ENCODE data around the gene LIN54. TPM values are rescaled to one million over a fixed set of nuclear protein-coding genes. Genes with fewer than 3 reads are reported as not detected.

LIN54 gene
- total and polyA plus RNA-seq, 9 of the 15 experiments (the other 6 are each of a cell fraction or from before 2014, with no cell fraction given) = 2.2 to 22.5 (median 15.8) TPM

DNA sequence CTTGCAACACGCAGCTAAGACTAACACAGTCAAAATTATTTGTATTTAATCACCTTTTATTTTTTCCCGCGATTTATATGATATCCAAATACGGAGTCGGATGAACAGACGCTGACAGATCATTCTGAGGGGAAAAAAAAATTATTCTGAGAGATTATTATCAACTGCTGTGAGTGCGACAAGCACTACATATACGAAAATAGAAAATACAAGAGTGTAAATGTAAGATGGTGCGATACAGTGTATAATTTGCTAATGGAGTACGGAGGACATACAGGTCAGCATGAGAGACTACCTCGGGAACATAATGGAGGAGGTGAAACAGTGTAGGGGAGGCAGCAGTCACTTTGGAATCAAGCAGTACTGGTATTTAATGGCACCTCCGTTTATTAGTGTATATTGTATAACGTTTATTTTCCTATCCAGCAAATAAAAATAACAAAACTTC, 2.8 kb upstream of the LIN54 start (continued):
- TF ChIP-seq, protein P1, sequence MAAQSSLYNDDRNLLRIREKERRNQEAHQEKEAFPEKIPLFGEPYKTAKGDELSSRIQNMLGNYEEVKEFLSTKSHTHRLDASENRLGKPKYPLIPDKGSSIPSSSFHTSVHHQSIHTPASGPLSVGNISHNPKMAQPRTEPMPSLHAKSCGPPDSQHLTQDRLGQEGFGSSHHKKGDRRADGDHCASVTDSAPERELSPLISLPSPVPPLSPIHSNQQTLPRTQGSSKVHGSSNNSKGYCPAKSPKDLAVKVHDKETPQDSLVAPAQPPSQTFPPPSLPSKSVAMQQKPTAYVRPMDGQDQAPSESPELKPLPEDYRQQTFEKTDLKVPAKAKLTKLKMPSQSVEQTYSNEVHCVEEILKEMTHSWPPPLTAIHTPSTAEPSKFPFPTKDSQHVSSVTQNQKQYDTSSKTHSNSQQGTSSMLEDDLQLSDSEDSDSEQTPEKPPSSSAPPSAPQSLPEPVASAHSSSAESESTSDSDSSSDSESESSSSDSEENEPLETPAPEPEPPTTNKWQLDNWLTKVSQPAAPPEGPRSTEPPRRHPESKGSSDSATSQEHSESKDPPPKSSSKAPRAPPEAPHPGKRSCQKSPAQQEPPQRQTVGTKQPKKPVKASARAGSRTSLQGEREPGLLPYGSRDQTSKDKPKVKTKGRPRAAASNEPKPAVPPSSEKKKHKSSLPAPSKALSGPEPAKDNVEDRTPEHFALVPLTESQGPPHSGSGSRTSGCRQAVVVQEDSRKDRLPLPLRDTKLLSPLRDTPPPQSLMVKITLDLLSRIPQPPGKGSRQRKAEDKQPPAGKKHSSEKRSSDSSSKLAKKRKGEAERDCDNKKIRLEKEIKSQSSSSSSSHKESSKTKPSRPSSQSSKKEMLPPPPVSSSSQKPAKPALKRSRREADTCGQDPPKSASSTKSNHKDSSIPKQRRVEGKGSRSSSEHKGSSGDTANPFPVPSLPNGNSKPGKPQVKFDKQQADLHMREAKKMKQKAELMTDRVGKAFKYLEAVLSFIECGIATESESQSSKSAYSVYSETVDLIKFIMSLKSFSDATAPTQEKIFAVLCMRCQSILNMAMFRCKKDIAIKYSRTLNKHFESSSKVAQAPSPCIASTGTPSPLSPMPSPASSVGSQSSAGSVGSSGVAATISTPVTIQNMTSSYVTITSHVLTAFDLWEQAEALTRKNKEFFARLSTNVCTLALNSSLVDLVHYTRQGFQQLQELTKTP (IDR thresholded peaks at IDR 0.05; ENCODE audit: low read depth in 1 of 2, partially characterized antibody in 2 of 2) = peak in 1 of 2 experiments; percentile 63
- TF ChIP-seq JUN (IDR thresholded peaks at IDR 0.05; ENCODE audit: borderline replicate concordance, low read depth, low read length) (no peak), JUN (CRISPR knock-in tag; IDR thresholded peaks at IDR 0.05; ENCODE audit: borderline replicate concordance) (no peak), POLR2H (tag; IDR thresholded peaks at IDR 0.05; ENCODE audit: low read depth) (peak; percentile 84), NFRKB (IDR thresholded peaks at IDR 0.05; ENCODE audit: low read depth) (peak; percentile 67), FOSL1 (tag; conservative IDR thresholded peaks at IDR 0.05) (peak; percentile 57), HDAC3 (IDR thresholded peaks at IDR 0.05; ENCODE audit: borderline replicate concordance, partially characterized antibody) (peak; percentile 47), NBN (IDR thresholded peaks at IDR 0.05; ENCODE audit: low read depth) (0 out of 2 replicates have a peak, but pooled peaks have one; percentile 14), SOX6 (IDR thresholded peaks at IDR 0.05) (peak; percentile 6; the same call in 1 of the 2 replicates), SMARCE1 (IDR thresholded peaks at IDR 0.05) (0 out of 2 replicates have a peak, but pooled peaks have one; percentile 20)
- TF ChIP-seq, protein P2, sequence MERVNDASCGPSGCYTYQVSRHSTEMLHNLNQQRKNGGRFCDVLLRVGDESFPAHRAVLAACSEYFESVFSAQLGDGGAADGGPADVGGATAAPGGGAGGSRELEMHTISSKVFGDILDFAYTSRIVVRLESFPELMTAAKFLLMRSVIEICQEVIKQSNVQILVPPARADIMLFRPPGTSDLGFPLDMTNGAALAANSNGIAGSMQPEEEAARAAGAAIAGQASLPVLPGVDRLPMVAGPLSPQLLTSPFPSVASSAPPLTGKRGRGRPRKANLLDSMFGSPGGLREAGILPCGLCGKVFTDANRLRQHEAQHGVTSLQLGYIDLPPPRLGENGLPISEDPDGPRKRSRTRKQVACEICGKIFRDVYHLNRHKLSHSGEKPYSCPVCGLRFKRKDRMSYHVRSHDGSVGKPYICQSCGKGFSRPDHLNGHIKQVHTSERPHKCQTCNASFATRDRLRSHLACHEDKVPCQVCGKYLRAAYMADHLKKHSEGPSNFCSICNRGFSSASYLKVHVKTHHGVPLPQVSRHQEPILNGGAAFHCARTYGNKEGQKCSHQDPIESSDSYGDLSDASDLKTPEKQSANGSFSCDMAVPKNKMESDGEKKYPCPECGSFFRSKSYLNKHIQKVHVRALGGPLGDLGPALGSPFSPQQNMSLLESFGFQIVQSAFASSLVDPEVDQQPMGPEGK (CRISPR knock-in tag; IDR thresholded peaks at IDR 0.05; ENCODE audit: borderline replicate concordance) = no peak
- TF ChIP-seq, protein P3, sequence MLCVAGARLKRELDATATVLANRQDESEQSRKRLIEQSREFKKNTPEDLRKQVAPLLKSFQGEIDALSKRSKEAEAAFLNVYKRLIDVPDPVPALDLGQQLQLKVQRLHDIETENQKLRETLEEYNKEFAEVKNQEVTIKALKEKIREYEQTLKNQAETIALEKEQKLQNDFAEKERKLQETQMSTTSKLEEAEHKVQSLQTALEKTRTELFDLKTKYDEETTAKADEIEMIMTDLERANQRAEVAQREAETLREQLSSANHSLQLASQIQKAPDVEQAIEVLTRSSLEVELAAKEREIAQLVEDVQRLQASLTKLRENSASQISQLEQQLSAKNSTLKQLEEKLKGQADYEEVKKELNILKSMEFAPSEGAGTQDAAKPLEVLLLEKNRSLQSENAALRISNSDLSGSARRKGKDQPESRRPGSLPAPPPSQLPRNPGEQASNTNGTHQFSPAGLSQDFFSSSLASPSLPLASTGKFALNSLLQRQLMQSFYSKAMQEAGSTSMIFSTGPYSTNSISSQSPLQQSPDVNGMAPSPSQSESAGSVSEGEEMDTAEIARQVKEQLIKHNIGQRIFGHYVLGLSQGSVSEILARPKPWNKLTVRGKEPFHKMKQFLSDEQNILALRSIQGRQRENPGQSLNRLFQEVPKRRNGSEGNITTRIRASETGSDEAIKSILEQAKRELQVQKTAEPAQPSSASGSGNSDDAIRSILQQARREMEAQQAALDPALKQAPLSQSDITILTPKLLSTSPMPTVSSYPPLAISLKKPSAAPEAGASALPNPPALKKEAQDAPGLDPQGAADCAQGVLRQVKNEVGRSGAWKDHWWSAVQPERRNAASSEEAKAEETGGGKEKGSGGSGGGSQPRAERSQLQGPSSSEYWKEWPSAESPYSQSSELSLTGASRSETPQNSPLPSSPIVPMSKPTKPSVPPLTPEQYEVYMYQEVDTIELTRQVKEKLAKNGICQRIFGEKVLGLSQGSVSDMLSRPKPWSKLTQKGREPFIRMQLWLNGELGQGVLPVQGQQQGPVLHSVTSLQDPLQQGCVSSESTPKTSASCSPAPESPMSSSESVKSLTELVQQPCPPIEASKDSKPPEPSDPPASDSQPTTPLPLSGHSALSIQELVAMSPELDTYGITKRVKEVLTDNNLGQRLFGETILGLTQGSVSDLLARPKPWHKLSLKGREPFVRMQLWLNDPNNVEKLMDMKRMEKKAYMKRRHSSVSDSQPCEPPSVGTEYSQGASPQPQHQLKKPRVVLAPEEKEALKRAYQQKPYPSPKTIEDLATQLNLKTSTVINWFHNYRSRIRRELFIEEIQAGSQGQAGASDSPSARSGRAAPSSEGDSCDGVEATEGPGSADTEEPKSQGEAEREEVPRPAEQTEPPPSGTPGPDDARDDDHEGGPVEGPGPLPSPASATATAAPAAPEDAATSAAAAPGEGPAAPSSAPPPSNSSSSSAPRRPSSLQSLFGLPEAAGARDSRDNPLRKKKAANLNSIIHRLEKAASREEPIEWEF (CRISPR knock-in tag; IDR thresholded peaks at IDR 0.05) = peak; percentile 52; the same call in 1 of the 2 replicates
